Activated effector memory CD4-positive, alpha-beta T cell treated with Interleukin-2 at 50 U/mL for 16 hours (primary cell): ENCODE results near the gene LZTR1.
"Not testable (repeated sequence)": the region's sequence is repeated elsewhere in the genome, so short reads cannot be mapped to it uniquely, and the experiment has no call there.

Source experiments
- DNase-seq: peaks from one replicate; pipeline ENCODE4 v3.0.0-alpha.2; 2020

The LZTR1 gene

DNA sequence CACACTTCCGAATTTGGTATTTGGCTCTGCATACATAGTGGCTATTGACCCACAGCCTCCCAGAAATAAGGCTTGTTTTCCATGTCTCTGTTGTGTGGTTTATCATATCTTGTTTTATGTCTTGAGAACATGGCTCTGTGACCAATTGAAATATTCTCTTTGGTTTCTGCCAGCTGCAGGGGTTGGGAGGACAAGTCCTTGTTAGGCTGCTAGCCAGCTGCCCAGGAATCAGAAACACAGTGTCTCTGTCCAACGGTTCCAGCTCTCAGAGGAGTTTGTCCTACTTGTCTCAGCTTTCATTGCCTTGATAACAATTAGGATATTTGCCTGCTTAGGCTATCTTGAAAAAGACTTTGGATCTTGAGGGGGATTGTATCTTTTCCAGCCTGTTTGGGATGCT is 56.3 kb downstream of the LZTR1 start:
- no peak for DNase-seq

DNA sequence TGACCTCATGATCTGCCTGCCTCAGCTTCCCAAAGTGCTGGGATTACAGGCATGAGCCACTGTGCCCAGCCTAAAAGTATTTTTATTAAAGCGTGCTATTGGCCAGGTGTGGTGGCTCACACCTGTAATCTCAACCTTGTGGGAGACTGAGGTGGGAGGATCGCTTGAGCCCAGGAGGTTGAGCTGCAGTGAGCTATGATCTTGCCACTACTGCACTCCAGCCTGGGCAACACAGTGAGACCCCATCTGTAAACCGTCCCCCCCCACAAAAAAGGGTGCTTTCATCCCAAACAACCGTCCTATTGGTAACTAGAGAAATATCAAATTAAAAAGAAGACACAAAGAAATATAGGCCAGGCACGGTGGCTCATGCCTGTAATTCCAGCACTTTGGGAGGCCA is 57.1 kb downstream of the LZTR1 start:
- DNase-seq: not testable (repeated sequence)

GRCh38 chr22:21041937-21042336 is 59.8 kb downstream of the LZTR1 start:
- DNase-seq: no peak

DNA sequence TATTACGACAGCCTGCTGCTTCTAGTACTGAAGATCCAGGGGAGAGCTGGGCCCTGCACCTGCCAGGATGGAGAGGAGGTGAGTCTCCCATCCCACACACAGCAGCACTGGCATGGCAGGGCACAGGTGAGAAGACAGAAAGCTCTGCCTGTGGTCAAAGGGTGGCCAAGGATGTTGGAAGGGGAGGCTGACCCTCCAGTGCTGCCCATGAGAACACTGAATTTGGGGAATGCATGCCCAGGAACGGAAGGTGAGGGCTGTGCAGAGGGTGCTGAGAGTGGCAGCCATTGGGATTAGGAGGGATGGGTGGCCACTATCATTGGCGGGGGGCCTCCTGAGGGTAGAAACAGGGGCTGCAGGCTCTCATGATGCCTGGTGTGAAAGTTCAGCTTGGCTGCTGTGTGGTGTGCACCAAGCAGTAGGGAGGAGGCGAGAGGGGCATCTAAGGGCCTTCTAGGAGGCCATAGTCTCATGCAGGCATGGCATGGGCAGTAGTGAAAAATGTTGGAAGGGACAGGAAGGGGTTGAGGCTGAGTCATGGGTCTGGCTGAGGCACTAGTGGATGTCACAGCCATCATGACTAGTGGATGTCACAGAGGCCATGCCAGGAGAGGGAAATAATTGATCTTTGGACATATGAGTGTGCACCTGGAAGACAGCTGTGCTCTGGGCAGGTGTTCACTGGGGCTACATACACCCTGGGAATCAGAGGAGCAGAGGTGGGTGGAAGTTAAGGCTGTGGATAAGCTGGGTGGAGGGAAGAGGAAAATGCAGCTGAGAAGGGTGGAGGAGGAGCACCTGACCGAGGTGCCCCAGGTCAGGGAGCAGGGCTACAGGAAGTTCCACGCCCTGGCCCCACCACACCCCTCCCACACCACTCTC is 61.1 kb downstream of the LZTR1 start:
- no peak for DNase-seq

GRCh38 chr22:21043860-21044535 is 61.9 kb downstream of the LZTR1 start:
- DNase-seq: no peak

- DNase-seq: no peak
These were observed 63.0 kb downstream of the LZTR1 start for GRCh38 chr22:21044931-21045584.

DNA sequence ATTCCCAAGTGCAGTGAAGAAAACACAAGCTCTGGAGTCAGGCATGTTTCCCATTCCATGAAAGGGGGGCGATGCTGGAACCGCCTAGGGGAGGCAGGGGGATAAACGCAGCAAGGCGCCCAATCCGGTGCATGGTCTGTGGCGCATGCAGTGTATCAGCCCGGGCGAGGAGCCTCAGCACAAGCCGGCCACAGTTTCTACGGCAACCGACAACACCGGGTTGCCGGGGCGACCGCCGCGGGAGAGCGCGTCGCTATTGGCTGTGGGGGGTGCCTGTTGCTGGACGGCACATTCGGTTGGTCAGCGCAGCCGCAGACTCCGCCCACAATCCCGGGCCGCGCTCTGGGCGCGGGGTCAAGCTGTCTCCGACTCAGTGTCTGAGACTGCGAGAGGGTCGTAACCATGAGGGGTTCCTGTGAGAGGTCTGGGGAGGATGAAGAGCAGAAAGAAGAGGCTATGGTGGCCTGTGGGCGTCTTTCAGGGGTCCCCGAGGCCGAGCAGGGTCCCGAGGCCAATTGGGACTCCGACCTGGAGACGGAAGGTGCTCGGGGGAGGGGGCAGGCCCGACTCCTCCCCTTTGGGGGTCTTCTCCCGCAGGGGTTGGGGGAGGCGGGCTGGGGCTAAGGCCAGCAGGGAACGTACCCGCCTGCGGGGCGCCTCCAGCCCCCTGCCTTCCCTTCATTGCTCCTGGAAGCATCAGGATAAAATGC is 63.6 kb downstream of the LZTR1 start, which contains the start of gene LRRC74B:
Gene LRRC74B, plus strand, starts transcription at position 362 of the 710 bp plus-strand sequence. Its CDS starts 41 bp downstream, at position 403.
- peak; percentile 45 for DNase-seq

GRCh38 chr22:21047035-21047661 is 65.1 kb downstream of the LZTR1 start:
- no peak for DNase-seq

DNA sequence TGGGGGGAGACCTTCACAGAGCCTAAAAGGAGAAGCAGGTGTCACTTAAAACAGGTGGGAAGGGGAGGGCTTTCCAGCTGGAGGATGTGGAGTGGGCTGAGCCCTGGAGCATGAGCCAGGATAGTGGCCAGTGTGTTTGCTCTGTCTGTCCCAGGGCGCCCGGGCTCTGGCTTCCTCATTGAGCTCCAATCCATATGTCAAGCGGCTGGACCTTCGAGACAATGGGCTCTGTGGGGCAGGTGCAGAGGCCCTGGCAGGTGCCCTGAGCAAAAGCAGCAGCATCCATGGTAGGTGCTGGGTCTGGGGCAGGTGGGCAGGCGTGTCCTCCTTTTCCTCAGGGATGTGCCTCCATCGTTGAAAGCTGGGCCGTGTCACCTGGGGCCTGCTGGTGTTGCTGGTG is 65.6 kb downstream of the LZTR1 start:
- DNase-seq: no peak

GRCh38 chr22:21048448-21048847 is 66.4 kb downstream of the LZTR1 start:
- not testable (repeated sequence) for DNase-seq
